ENCODE measurements around the gene PYDC1.

The PYDC1 gene

DNA sequence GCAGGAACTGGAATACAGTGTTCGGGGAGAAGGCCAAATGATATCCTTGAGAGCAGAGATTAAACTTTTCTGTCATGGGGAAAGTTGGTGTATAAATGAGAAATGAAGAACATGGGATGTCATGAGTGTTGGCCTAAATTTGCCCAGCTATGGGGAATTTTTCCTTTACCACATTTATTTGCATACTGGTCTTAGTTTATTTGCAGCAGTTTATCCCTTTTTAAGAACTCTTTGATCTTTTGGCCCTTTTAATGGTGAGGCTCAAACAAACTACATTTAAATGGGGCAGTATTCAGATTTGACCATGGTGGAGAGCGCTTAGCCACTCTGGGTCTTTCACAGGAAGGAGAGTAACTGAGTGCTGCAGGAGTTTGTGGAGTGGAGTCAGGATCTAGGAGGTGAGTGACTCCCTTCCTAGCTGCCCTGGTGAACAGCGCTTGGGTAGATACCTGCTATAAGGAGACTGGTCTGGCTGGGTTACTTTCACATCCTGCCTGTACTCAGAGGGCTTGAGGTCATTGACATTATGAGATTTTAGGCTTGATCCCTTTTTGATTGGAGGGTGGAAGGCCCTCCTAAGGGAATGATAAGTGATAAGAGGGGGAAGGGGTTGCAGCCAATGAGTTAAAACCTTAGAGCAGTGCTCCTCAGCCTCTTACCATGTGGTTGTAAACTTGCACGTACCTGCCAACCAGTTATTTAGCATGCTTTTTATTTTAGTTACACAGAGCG, 25.1 kb downstream of the PYDC1 start:
- TF ChIP-seq CTCF (IDR thresholded peaks at IDR 0.05; ENCODE audit: low read depth, low read length) = no peak

DNA sequence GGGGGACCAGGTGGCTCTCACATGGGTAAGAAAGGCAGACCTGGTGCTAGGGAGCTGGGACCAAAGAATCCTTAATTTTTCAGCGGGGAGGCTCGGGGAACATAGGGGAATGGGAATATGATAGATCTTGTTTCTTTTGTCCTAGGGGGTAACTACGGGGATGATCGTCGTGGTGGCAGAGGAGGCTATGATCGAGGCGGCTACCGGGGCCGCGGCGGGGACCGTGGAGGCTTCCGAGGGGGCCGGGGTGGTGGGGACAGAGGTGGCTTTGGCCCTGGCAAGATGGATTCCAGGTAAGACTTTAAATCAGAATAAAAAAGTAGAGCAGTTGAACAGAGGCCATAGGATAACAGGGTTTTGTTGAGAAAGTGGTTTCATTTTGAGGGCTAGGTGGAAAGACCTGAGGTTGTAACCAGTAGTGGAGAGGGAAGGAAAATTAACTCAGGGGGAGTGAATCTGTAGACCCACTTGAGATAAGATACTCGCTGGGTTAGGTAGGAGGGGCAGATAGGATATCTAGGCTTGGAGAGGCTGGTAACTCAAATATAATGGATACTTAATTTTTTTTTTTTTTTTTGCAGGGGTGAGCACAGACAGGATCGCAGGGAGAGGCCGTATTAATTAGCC, 26.0 kb downstream of the PYDC1 start:
- TF ChIP-seq CTCF (IDR thresholded peaks at IDR 0.05; ENCODE audit: low read depth, low read length) = no peak
- DNase-seq (ENCODE audit: extremely low read depth, low read depth) = no peak

More for the DNA sequence above, 25.1 kb downstream of the PYDC1 start:
- no peak for DNase-seq (ENCODE audit: extremely low read depth, low read depth)

DNA sequence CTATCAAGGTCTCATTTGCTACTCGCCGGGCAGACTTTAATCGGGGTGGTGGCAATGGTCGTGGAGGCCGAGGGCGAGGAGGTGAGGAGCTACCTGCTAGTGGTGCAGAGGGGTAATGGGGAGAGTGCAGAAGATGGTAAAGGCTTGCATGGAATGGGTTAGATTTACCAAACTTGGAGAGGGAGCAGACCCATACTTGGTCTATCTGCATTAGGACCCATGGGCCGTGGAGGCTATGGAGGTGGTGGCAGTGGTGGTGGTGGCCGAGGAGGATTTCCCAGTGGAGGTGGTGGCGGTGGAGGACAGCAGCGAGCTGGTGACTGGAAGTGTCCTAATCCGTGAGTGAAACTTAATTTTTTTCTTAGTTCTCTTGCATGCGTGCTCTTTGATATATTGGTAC, 26.9 kb downstream of the PYDC1 start:
- no peak for TF ChIP-seq CTCF (IDR thresholded peaks at IDR 0.05; ENCODE audit: low read depth, low read length)
- no peak for DNase-seq (ENCODE audit: extremely low read depth, low read depth)

DNA sequence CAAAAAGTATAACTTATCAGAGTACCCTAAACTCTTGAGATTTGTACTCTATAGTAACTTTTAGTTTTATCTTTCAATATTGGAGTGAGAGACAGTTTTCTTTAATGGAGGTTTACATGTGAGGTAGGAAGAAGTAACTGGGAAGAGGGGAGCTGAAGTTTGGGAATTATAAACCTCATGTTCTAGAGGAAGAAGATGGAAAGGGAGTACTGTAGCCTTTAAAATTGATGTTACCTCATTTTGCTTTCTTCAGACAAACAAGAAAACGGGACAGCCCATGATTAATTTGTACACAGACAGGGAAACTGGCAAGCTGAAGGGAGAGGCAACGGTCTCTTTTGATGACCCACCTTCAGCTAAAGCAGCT, 27.5 kb downstream of the PYDC1 start:
- no peak for DNase-seq (ENCODE audit: extremely low read depth, low read depth)
- no peak for TF ChIP-seq CTCF (IDR thresholded peaks at IDR 0.05; ENCODE audit: low read depth, low read length)

DNA sequence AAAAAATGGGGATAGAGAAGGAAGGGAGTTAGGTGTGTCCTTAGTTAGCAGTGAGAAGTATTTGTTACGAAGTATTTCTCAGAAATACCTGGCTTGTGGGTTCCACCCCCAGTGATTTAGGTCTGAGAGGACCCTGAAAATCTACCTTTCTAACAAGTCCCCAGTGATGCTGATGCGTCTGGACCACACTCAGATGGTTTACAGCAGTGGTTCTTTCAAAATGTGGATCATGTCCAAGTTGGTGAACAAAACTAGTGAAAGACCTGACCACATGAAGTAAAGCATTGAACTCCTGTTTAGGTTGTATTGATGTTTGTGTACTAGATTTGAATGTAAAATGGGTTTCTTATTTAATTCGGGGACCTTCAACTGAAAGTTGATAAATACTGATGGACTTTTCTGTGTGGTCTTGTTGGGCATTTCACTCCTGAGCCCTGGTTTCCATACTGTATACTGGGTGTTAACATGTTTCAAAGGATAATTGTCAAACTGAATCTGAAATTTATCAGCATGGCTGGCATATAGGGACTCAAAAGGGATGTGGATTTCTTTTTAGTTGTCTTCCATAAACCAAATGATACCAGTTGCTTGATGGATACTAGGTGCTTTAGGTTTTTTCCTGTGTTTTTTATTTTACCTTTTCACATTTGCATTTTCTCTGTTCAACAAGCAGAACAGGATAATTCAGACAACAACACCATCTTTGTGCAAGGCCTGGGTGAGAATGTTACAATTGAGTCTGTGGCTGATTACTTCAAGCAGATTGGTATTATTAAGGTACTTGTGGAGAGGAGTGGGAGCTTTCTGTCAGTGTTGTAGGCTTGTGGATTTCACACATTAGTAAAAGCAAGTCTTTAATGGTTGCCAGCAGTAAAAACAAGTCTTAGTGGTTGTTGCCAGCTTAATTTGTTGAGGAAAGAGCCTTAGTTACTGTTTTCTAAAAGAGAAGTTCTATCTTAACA, 28.2 kb downstream of the PYDC1 start:
- no peak for TF ChIP-seq CTCF (IDR thresholded peaks at IDR 0.05; ENCODE audit: low read depth, low read length)

GRCh38 chr16:31187808-31188189, 29.1 kb downstream of the PYDC1 start:
- DNase-seq (ENCODE audit: extremely low read depth, low read depth) = no peak
- no peak for TF ChIP-seq CTCF (IDR thresholded peaks at IDR 0.05; ENCODE audit: low read depth, low read length)

More for the DNA sequence above, 28.2 kb downstream of the PYDC1 start:
- no peak for DNase-seq (ENCODE audit: extremely low read depth, low read depth)

Data from AG09319 (cell line).